GM12891 (cell line): ENCODE data around the gene C9.
"Not testable (repeated sequence)": the region's sequence is repeated elsewhere in the genome, so short reads cannot be mapped to it uniquely, and the experiment has no call there.

Source experiments
- DNase-seq: peaks from one replicate; pipeline ENCODE4 v3.0.0; 2011; ENCODE audit warnings: low spot score; ENCODE audit not compliant: insufficient read length
- FAIRE-seq: peaks from 2 replicates; lab custom pipeline; 2011; peaks lifted over from hg19 to GRCh38; lab: Jason Lieb, UNC
- PAX5 ChIP-seq: IDR thresholded peaks from 2 replicates; pipeline ENCODE4 v1.6.1; 2011; ENCODE audit warnings: low read length, moderate library complexity, mild to moderate bottlenecking; ENCODE audit not compliant: insufficient read depth, severe bottlenecking
- POLR2A ChIP-seq: IDR thresholded peaks from 2 replicates; pipeline ENCODE4 v1.6.1; 2011; ENCODE audit warnings: low read depth, low read length, control low read depth
- POLR2AphosphoS5 ChIP-seq: IDR thresholded peaks from 2 replicates; pipeline ENCODE4 v1.6.1; 2011; ENCODE audit warnings: low read depth, low read length, control low read depth
- POU2F2 ChIP-seq: IDR thresholded peaks from 2 replicates; pipeline ENCODE4 v1.6.1; 2011; ENCODE audit warnings: low read depth, mild to moderate bottlenecking, control low read depth, low read length, moderate library complexity
- SPI1 ChIP-seq: IDR thresholded peaks from 2 replicates; pipeline ENCODE4 v1.6.1; 2011; ENCODE audit warnings: low read depth, low read length, control low read depth
- TAF1 ChIP-seq: IDR thresholded peaks from 2 replicates; pipeline ENCODE4 v1.6.1; 2011; ENCODE audit warnings: low read depth, low read length, control low read depth

The C9 gene

DNA sequence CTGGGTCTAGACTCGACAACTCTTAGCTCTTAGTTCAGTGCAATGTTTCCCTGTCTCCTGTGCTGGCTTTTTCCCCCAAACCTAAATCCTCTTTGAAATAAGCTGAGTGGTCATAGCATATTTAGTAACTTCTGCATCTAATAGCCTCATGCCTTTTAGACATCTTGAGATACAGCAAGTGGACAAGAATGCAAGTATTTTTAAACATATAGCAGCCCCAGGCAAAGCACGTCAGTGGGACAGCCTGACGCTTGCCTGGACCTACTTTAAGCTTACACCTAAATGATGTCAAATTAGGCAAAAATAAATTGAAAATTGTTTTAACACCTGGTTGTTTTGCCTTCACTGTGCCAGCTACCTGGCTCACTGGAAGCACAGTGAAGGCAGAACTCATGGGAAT lies 8.0 kb downstream of the C9 start:
- FAIRE-seq (no peak), DNase-seq (no peak)
- TF ChIP-seq POLR2AphosphoS5 (no peak), TAF1 (no peak), SPI1 (no peak)

DNA sequence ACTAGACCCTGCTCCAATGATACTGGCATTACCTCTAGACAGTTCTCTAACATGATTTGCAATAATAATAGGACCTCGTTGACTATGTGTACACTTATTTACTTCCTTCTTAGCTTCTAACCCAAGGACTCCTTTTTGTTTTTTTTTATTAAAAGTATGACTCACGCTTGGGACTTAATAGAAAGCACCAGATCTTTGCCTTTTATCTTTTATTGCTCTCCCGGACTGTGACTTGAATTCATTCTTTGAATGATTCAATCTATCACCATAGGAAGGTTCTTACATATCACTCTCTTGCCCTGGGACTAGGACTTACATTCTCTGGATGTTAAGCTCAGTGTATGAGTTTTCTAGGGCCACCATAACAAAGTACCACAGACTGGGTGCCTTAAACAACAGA lies 9.0 kb downstream of the C9 start:
- FAIRE-seq, result no peak

DNA sequence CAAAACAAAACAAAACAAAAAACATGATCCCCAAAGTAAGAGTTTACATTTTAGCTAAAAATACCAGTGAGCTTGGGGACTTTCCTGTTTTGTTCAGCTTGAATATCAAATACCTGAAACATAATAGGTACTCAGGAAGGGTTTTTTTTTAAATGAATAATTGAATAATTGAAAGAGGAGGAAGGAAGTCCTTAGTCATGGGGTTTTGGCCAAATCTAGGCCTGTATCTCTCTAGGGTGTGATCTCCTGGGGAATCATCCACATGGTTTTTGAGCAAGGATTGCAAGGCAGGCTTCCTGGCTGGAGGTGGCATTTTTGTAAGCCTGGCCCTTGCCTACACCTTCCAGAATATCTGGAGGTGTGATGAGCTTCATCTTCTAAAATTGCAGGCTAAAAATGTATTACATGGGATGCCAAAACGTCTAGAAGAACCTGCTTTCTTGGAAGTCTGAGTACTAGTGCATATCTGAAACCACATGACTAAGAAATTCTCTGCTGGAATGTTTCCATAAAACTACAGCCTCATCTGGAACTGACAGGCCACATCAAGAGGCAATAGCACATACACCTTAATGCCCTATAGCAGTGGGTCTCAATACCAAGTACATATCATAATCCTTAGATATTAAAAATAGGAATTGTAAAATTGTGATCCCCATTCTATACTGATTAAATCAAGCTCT lies 10.4 kb downstream of the C9 start:
- DNase-seq (no peak), FAIRE-seq (no peak)
- TF ChIP-seq SPI1, result no peak
- TF ChIP-seq PAX5, result no peak
- TF ChIP-seq TAF1, result no peak
- no peak for TF ChIP-seq POU2F2

More for the DNA sequence above, 9.0 kb downstream of the C9 start:
- TF ChIP-seq POLR2A (no peak), PAX5 (no peak)
- DNase-seq, result no peak

DNA sequence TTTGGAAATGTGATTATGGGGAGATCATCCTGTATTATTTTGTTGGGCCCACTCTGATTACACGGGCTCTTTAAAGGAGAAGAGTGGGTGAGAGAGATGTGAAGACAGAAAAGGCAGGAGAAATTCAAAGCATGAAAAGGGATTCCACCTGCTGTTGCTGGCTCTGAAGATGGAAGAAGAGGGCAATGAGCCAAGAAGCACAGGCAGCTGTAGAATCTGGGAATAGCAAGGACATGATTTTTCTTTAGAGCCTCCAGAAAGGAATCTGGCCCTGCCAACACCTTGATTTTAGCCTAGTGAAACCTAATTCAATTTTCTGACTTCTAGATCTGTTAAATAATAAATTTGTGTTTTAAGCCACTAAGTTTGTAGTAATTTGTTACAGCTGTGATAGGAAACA lies 11.3 kb downstream of the C9 start:
- FAIRE-seq (no peak), DNase-seq (no peak)
- no peak for TF ChIP-seq TAF1
- no peak for TF ChIP-seq POLR2A
- TF ChIP-seq SPI1, result no peak
- TF ChIP-seq POLR2AphosphoS5, result no peak

DNA sequence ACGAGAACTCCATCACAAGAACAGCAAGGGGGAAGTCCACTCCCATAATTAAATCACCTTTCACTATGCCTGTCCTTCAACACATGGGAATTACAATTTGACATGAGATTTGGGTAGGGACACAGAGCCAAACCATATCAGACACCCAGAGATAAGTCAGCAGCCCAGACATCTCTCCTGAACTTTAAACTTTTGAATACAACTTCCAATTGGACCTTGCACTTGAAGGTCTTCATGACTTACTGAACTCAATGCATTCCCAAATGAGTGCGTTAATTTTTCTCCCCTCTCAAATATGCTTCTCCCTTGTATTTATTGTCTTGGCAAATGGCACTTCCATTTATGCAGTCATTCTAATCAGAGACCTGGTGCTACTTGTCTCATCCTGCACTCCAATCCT lies 12.1 kb downstream of the C9 start:
- no peak for FAIRE-seq

DNA sequence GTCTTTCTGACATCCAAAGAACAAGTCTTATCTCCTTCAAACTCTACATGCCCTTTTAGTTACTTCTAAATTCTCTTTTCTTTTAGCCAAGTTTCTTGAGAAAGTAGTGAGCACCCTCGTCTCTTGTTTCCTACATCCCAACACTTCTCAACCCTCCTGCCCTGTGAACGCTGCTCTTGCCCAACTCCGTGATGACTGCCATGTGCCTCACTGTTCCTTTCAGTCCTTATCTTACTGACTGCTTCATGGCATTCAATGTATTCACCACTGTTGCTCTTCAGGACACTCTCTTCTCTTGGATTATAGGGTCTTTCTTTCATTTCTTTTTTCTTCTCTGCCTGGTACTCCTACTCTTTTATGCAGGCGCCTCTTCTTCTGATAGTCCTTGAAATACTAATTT lies 14.8 kb downstream of the C9 start:
- no peak for TF ChIP-seq SPI1
- TF ChIP-seq TAF1, result no peak
- no peak for TF ChIP-seq POLR2AphosphoS5
- no peak for TF ChIP-seq POU2F2
- no peak for TF ChIP-seq POLR2A
- no peak for TF ChIP-seq PAX5
- FAIRE-seq, result no peak

More for the DNA sequence above, 12.1 kb downstream of the C9 start:
- TF ChIP-seq POLR2A, result no peak
- no peak for TF ChIP-seq SPI1
- no peak for TF ChIP-seq PAX5
- no peak for TF ChIP-seq POU2F2
- TF ChIP-seq TAF1, result no peak
- no peak for DNase-seq

DNA sequence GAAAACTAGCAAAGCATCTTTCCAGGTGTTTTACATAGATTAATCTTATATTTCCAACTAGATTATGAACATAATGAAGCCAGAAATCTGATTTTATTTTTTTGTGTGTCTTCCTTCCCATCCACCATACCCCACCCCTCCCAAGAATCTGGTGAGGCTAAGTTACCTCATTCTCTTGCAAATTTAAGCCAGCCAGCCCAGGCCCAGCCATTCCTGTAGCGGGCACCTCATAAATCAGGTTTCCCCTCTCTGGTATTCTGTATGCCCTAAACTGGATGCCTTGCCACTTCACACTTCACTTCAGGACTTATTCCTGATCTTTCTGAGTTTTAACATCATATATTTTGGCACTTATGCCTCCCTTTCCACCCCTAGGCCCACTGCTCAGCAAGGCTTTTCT lies 21.8 kb downstream of the C9 start:
- FAIRE-seq (no peak), DNase-seq (no peak)
- no peak for TF ChIP-seq POU2F2
- TF ChIP-seq TAF1, result no peak
- no peak for TF ChIP-seq PAX5
- no peak for TF ChIP-seq POLR2AphosphoS5
- no peak for TF ChIP-seq SPI1
- TF ChIP-seq POLR2A, result no peak

More for the DNA sequence above, 14.8 kb downstream of the C9 start:
- DNase-seq, result no peak

DNA sequence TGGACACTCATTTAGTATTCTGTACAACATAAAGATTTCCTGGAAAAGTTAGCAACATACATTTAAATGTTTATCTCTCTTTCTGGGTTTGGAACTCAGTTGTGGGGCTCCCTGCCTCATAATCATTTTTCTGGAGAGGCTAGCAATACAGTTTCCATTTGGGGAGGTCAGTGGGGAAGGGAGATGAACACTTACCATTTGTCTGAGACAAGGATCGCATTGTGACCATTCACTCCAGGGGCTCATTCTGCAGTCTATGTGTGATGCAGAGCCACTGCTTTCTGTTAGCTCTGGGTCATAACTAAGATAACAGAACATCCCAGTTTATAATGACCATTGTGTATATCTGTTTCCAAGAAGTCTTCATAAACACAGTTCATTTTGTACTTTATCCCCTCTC lies 22.4 kb downstream of the C9 start:
- TF ChIP-seq TAF1 (no peak), POLR2AphosphoS5 (no peak), SPI1 (no peak), POU2F2 (no peak), POLR2A (no peak), PAX5 (no peak)
- DNase-seq (no peak), FAIRE-seq (no peak)

DNA sequence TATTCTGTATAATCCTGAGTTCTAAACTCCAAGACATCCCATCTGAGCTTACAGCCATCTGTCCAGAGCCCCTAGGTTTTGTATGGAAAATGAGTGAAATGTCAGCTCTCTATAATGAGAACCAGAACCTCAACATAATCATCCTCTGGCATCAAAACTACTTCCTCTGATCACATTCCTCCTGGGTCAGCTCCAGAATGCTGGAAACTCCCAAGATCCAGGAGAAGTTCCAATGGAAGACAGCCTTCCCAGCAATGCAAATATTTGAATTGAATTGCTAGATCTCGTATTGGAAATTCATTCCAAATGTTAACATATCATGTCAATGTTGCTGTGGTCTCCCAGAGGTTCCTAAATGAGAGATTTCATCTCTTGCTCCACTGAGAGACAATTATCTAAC lies 23.8 kb downstream of the C9 start:
- FAIRE-seq (no peak), DNase-seq (no peak)
- no peak for TF ChIP-seq POLR2AphosphoS5
- TF ChIP-seq TAF1, result no peak
- no peak for TF ChIP-seq POU2F2
- TF ChIP-seq SPI1, result no peak
- TF ChIP-seq POLR2A, result no peak
- no peak for TF ChIP-seq PAX5

DNA sequence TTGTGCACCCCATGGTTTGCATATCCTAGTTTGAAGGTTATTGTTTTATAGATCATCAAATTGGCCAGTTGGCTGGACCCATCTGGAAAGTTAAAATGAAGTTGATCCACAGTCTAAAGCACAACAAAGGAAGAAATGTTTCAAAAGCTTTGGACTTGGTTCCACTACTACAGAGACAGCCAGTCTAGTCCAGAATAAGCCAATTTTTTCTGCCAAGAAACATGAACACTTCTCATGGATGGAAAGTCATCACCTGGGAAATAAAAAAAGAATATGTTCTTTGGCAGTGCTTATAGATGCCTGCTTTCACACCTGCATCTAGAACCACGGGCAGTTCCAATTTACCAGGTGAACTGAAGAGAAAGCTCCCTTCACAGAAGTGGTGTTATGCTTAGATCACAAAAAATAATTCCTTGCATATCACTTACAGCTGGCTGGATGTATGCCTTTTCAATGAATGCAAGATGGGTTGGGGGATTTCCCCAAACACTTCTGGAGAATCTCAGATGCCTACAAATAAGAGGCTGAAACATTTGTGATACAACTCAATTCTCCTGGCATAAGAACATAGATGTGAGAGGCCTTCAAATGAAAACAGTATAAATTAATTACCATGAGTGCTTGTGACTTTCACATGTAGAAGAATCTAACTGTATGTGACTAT lies 26.9 kb downstream of the C9 start:
- no peak for FAIRE-seq
- TF ChIP-seq POLR2AphosphoS5 (no peak), TAF1 (no peak), PAX5 (no peak), POLR2A (no peak), POU2F2 (no peak), SPI1 (no peak)
- no peak for DNase-seq

DNA sequence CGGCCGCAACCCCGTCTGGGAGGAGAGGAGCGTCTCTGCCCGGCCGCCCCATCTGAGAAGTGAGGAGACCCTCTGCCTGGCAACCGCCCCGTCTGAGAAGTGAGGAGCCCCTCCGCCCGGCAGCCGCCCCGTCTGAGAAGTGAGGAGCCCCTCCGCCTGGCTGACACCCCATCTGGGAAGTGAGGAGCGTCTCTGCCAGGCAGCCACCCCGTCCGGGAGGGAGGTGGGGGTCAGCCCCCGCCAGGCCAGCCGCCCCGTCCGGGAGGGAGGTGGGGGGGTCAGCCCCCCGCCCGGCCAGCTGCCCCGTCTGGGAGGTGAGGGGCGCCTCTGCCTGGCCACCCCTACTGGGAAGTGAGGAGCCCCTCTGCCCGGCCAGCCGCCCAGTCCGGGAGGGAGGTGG lies 30.0 kb downstream of the C9 start:
- not testable (repeated sequence) for FAIRE-seq

More for the DNA sequence above, 30.0 kb downstream of the C9 start:
- DNase-seq, result not testable (repeated sequence)
